ENCODE data around the gene MGLL. TPM values are rescaled to one million over a fixed set of nuclear protein-coding genes. Genes with fewer than 3 reads are reported as not detected.
A peak's percentile ranks its signal among the peaks of the same experiment; 100 is the strongest.

MGLL gene
- total RNA-seq, 1 donor from 2014 or later: 27.3 TPM

DNA sequence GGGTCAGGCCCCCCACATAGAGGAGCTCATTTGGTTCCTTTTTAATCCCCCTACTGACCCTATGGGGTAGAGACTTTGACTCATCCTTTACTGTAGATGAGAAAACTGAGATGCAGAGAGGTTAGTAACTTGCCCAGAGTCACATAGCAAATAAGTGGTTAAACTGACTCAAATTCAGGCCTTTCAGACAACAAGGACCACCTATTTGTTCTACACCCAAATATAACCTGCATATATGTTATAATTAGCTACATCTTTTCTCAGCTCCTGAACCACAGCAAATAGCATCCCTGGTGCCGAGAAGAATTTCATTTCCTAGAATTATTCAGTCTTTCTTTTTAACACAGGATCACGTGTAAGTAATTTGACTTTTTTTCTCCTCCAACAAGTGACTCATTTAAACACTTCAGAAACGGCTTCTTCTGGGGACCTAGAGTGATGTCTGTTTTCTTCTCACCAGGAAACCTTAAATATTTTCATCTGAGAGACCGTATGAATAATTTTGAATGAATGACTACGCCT is 57.4 kb downstream of the MGLL start:
- peak overlapping the region; percentile 51 for H3K9ac ChIP-seq (ENCODE audit: low read length)
- peaks cover under 1% of the 10 kb centered on the region for H3K36me3 Mint-ChIP-seq (ENCODE audit: low read depth, unreplicated experiment)

DNA sequence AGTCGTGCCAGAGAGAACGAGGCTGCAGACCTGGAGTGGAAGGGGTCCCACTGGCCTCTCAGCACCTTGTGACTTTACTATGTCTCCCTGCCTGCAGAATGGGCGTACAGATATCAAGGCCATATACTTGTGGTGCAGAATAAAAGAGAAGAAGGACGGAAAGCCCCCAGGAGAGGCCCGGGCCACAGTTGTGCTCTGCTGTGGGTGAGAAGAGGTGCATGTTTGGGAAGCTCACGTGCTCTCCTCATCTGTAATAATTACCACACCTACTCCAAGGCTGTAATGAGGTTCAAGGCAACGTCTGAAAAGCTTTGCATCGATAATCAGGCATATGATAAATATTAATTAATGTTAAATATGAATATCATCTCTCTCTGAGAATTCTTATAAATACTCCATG is 58.0 kb downstream of the MGLL start:
- Mint-ChIP-seq H3K27ac (ENCODE audit: unreplicated experiment) (no peak overlapping the region), H3K4me1 (ENCODE audit: low read depth, unreplicated experiment) (peaks cover 56% of the 10 kb centered on the region), H3K4me3 (ENCODE audit: unreplicated experiment) (no peak overlapping the region), H3K9me3 (ENCODE audit: unreplicated experiment) (no peaks in the 10 kb centered on the region), H3K36me3 (ENCODE audit: low read depth, unreplicated experiment) (peaks cover 3% of the 10 kb centered on the region), H3K27me3 (ENCODE audit: low read depth, unreplicated experiment) (peaks cover 3% of the 10 kb centered on the region)
- DNase-seq (ENCODE audit: low read depth) (no peak), FAIRE-seq (no peak)
- H3K4me3 ChIP-seq (ENCODE audit: insufficient read depth, low read depth, low read length): no peak overlapping the region
- H3K9ac ChIP-seq (ENCODE audit: low read length): peak overlapping the region; percentile 15
- H3K4me1 ChIP-seq (ENCODE audit: insufficient read depth, low read length): peaks cover 39% of the 10 kb centered on the region
- H3K79me2 ChIP-seq (ENCODE audit: insufficient read depth, low read length): peaks cover 4% of the 10 kb centered on the region
- no peaks in the 10 kb centered on the region for H3K9me3 ChIP-seq (ENCODE audit: insufficient read depth, low read depth, low read length)
- H3K4me2 ChIP-seq (ENCODE audit: low read length): no peak overlapping the region
- no peak overlapping the region for H2AFZ ChIP-seq (ENCODE audit: low read depth, low read length)
- H3K27me3 ChIP-seq (ENCODE audit: insufficient read depth, low read length): no peaks in the 10 kb centered on the region
- no peaks in the 10 kb centered on the region for H4K20me1 ChIP-seq (ENCODE audit: insufficient read depth, low read length)
- no peak for TF ChIP-seq EZH2 (IDR thresholded peaks at IDR 0.05; ENCODE audit: insufficient read depth, low read length)
- TF ChIP-seq, protein P1, sequence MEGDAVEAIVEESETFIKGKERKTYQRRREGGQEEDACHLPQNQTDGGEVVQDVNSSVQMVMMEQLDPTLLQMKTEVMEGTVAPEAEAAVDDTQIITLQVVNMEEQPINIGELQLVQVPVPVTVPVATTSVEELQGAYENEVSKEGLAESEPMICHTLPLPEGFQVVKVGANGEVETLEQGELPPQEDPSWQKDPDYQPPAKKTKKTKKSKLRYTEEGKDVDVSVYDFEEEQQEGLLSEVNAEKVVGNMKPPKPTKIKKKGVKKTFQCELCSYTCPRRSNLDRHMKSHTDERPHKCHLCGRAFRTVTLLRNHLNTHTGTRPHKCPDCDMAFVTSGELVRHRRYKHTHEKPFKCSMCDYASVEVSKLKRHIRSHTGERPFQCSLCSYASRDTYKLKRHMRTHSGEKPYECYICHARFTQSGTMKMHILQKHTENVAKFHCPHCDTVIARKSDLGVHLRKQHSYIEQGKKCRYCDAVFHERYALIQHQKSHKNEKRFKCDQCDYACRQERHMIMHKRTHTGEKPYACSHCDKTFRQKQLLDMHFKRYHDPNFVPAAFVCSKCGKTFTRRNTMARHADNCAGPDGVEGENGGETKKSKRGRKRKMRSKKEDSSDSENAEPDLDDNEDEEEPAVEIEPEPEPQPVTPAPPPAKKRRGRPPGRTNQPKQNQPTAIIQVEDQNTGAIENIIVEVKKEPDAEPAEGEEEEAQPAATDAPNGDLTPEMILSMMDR (IDR thresholded peaks at IDR 0.05; ENCODE audit: insufficient read depth, low read depth, low read length): no peak
- peak overlapping the region; percentile 82 for H3K27ac ChIP-seq (ENCODE audit: low read depth, low read length)
- H3K36me3 ChIP-seq (ENCODE audit: insufficient read depth, low read length): no peaks in the 10 kb centered on the region

More for the DNA sequence above, 57.4 kb downstream of the MGLL start:
- H4K20me1 ChIP-seq (ENCODE audit: insufficient read depth, low read length): no peaks in the 10 kb centered on the region
- no peak overlapping the region for H3K4me3 ChIP-seq (ENCODE audit: insufficient read depth, low read depth, low read length)
- peaks cover under 1% of the 10 kb centered on the region for H3K27me3 Mint-ChIP-seq (ENCODE audit: low read depth, unreplicated experiment)
- peak; percentile 60 for DNase-seq (ENCODE audit: low read depth)
- H3K9me3 Mint-ChIP-seq (ENCODE audit: unreplicated experiment): no peaks in the 10 kb centered on the region
- no peak for TF ChIP-seq EZH2 (IDR thresholded peaks at IDR 0.05; ENCODE audit: insufficient read depth, low read length)
- TF ChIP-seq, protein P1 (IDR thresholded peaks at IDR 0.05; ENCODE audit: insufficient read depth, low read depth, low read length): no peak
- H3K27ac Mint-ChIP-seq (ENCODE audit: unreplicated experiment): peak overlapping the region; percentile 83
- no peaks in the 10 kb centered on the region for H3K9me3 ChIP-seq (ENCODE audit: insufficient read depth, low read depth, low read length)
- H3K4me2 ChIP-seq (ENCODE audit: low read length): peak overlapping the region; percentile 43
- no peak overlapping the region for H2AFZ ChIP-seq (ENCODE audit: low read depth, low read length)
- peaks cover 4% of the 10 kb centered on the region for H3K79me2 ChIP-seq (ENCODE audit: insufficient read depth, low read length)
- H3K4me3 Mint-ChIP-seq (ENCODE audit: unreplicated experiment): no peak overlapping the region
- H3K4me1 Mint-ChIP-seq (ENCODE audit: low read depth, unreplicated experiment): peaks cover 57% of the 10 kb centered on the region
- no peaks in the 10 kb centered on the region for H3K27me3 ChIP-seq (ENCODE audit: insufficient read depth, low read length)
- peaks cover 39% of the 10 kb centered on the region for H3K4me1 ChIP-seq (ENCODE audit: insufficient read depth, low read length)
- peak; percentile 92 for FAIRE-seq
- peak overlapping the region; percentile 82 for H3K27ac ChIP-seq (ENCODE audit: low read depth, low read length)
- no peaks in the 10 kb centered on the region for H3K36me3 ChIP-seq (ENCODE audit: insufficient read depth, low read length)

DNA sequence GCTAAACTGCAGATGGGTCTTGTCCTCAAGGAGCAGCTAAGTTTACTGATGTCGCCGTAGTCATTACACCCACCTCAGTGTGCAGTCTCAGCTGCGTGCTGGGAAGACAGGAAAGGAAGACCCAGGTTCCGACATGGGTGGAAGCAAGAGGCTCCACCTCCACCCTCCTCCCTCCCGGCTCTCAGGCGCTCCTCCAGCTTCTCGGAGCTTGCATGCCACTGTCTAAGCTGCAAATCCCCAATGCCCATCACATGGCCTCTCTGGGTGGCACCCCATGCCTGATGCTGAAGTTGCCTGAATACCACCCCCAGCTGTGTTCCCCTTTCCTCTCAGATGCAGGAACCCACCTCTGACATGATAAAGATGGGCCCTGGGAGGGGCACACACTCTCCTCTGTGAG is 58.5 kb downstream of the MGLL start:
- Histone ChIP-seq H3K4me1 (ENCODE audit: insufficient read depth, low read length) (peaks cover 37% of the 10 kb centered on the region), H3K27ac (ENCODE audit: low read depth, low read length) (no peak overlapping the region), H3K9me3 (ENCODE audit: insufficient read depth, low read depth, low read length) (no peaks in the 10 kb centered on the region), H3K27me3 (ENCODE audit: insufficient read depth, low read length) (no peaks in the 10 kb centered on the region), H3K36me3 (ENCODE audit: insufficient read depth, low read length) (no peaks in the 10 kb centered on the region), H2AFZ (ENCODE audit: low read depth, low read length) (no peak overlapping the region), H3K4me3 (ENCODE audit: insufficient read depth, low read depth, low read length) (no peak overlapping the region), H3K79me2 (ENCODE audit: insufficient read depth, low read length) (peaks cover 4% of the 10 kb centered on the region), H3K4me2 (ENCODE audit: low read length) (no peak overlapping the region), H4K20me1 (ENCODE audit: insufficient read depth, low read length) (no peaks in the 10 kb centered on the region), H3K9ac (ENCODE audit: low read length) (peak overlapping the region; percentile 15)
- peaks cover 52% of the 10 kb centered on the region for H3K4me1 Mint-ChIP-seq (ENCODE audit: low read depth, unreplicated experiment)
- no peak overlapping the region for H3K4me3 Mint-ChIP-seq (ENCODE audit: unreplicated experiment)
- FAIRE-seq (no peak), DNase-seq (ENCODE audit: low read depth) (no peak)
- H3K36me3 Mint-ChIP-seq (ENCODE audit: low read depth, unreplicated experiment): peaks cover 3% of the 10 kb centered on the region
- TF ChIP-seq EZH2 (IDR thresholded peaks at IDR 0.05; ENCODE audit: insufficient read depth, low read length): no peak
- TF ChIP-seq, protein P1 (IDR thresholded peaks at IDR 0.05; ENCODE audit: insufficient read depth, low read depth, low read length): no peak
- H3K27me3 Mint-ChIP-seq (ENCODE audit: low read depth, unreplicated experiment): peaks cover 3% of the 10 kb centered on the region
- H3K9me3 Mint-ChIP-seq (ENCODE audit: unreplicated experiment): no peaks in the 10 kb centered on the region
- no peak overlapping the region for H3K27ac Mint-ChIP-seq (ENCODE audit: unreplicated experiment)
